Stimulated activated CD8-positive, alpha-beta memory T cell treated with anti-CD3 and anti-CD28 coated beads, Interleukin-12 subunit alpha, Interleukin-12 subunit beta, amount 100 ng/mL, for 24 hours (primary cell): ENCODE results near the gene PDLIM1.

ENCODE experiments used
- DNase-seq: peaks from one replicate; pipeline ENCODE4 v3.0.0-alpha.2; 2020; ENCODE audit errors: extremely low read depth

The PDLIM1 gene, protein sequence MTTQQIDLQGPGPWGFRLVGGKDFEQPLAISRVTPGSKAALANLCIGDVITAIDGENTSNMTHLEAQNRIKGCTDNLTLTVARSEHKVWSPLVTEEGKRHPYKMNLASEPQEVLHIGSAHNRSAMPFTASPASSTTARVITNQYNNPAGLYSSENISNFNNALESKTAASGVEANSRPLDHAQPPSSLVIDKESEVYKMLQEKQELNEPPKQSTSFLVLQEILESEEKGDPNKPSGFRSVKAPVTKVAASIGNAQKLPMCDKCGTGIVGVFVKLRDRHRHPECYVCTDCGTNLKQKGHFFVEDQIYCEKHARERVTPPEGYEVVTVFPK

DNA sequence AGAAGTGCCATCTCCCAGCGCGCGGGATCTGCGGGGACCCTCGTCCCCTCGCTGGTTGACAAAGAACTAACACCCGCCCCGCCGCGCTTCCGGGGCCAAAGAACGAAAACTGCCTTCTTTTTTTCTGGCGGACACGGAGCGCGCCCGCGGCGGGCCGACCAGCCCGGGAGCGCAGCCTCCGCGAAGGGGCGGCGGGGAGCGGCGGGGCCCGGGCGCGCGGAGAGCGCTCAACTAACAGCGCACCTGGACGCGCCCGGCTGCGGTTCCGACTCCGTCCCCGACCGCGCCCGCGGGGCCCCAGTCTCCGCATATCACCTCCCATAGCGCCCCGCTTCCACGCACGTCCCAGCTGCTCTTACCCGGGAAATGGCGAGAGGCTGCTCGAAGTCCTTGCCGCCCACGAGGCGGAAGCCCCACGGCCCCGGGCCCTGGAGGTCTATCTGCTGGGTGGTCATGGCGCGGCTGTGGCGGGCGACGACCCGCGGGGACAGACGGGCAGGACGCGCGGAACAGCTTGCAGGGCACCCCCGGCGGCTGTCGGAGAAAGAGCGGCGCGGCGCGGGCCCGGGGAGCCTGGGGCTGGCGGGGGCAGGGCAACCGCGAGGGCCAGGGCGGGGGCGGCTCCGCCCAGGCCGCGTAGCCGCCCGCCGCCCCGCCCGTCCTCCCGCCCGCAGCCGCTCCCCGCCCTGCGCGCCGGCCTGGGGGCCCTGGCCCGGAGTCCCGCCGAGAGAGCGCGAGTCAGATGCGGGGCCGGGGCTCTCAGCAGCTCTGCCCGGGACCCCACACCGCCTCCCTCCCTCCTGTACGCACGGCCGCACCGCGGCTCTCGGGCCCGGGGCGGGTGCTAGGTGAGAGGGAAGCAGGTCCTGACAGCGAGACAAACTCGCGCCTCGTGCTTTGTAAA is at the start of gene PDLIM1:
PDLIM1 (minus strand) TSS at position 543 of the 904 bp plus-strand sequence; CDS start at position 455, 88 bp downstream.
- DNase-seq = no peak

DNA sequence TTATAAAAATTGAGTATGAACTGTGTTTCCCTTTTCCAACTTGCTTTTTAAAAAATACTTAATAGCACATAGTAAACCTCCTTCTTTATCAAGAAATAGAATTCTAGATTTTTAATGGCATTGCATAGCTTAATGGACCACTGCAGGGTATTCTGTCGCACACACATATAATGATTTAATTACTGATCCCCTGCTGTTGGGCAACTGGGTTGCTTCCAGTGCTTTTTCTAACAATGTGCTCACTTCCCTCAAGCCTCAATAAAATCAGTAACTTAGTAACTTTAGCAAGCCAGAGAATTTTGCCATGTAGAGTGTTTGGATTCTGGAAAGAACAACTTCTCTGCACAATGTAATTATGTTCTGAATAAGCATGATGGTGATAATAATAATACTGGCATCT is 49.1 kb upstream of the PDLIM1 start:
- DNase-seq = no peak

DNA sequence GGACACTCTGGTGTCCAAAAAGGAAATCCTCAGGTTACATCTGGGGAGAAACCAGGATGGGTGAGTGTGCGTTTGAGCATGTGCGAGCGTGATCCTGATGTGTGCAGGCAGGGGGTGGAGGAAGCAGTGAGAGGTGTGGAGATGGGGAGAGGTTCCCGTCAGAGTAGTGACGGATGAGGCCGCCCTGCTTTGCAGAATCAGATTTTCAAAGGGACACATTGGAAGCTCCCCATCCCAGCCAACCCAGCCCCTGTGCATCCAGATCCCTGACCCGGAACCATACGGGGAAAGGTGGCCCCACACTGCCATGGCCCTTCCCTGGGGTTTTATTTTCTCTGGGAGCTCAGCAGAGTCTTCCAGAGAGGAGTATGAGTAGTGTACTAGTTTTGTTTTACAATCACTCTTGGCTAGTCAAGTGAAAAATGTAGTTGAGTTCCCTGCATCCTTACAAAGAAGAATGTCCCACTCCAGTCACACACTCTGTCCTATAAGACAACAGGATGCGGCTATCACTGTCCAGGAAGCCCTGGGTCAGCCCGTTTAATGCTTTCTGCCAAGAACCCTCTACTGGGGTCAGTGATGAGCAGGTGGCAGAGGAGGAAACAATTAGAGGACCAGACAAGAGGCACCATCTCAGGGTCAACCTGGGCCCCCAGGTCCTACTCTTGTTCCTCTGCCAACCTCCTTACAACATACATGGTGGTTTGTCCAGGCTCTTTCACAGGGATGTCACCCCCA is 46.8 kb upstream of the PDLIM1 start:
- DNase-seq = no peak

DNA sequence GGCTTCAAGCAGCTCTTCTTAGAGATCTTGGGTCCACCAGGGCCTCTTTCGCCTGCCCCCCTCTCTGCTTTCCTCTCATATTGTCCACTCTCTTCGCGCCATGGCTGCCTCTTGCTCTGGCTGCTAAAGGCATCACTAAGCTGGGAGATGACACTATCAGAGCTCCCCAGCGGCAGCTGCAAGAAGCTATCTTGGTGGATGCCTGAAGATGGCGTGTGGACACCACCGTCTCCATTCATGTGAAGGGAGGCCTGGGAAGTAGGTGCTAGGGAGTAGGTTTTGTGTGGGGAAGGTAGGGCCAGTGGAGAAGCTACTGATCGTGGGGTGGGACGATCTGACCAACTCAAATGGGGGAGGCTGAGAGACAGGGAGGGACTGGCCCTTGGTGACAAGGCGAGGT is 45.9 kb upstream of the PDLIM1 start:
- DNase-seq = no peak

DNA sequence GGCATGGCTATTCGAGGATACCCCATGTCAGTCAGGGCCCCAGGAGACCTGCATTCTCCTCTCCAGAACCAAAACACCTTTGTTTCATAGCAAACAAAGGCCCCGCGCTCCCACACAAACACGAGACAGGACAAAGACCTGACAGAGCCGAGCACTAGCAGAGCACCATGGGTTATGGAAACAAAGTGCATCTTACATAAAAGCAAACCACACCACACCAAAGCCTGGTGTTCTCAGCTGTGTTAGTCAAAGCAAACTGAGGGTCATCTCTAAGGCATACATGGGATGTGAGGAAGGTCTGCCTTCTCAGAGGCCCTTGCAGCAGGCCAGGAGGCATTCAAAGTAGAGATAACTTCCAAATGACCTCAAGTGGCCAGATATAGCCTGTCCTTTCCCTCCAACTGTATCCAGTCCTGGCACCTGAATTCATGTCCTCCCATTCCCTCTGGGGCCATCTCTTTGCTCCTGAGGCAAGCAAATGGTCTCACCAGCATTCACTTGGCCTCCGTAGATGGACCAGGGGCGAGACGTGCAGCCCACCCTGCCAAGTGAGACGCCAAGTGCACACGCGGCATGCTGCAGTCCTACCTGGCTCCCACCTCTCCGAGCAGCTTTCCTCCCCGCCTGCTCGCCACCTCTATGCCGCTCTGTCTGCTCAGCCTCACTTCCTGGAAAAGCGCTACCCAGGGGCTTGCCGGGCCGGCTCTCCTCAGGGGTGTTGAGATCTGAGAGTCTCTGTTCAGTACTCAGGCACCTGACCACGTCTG is 45.3 kb upstream of the PDLIM1 start:
- DNase-seq = no peak

DNA sequence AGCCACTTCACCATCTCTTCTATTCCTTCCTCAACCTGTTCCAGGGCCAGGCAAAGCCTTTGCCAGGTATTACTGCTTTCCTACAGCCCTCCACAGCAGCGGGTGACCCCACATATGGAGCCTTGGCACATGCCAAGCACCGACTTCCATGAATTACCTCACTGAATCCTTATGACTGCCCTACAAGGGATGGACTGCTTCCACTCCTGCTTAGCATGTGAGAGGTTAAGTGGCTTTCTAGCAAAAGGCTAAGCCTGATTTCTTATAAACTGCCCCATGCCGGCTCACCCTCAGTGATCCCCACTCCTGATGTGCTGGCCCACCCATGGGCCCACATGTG is 44.0 kb upstream of the PDLIM1 start:
- no peak for DNase-seq

DNA sequence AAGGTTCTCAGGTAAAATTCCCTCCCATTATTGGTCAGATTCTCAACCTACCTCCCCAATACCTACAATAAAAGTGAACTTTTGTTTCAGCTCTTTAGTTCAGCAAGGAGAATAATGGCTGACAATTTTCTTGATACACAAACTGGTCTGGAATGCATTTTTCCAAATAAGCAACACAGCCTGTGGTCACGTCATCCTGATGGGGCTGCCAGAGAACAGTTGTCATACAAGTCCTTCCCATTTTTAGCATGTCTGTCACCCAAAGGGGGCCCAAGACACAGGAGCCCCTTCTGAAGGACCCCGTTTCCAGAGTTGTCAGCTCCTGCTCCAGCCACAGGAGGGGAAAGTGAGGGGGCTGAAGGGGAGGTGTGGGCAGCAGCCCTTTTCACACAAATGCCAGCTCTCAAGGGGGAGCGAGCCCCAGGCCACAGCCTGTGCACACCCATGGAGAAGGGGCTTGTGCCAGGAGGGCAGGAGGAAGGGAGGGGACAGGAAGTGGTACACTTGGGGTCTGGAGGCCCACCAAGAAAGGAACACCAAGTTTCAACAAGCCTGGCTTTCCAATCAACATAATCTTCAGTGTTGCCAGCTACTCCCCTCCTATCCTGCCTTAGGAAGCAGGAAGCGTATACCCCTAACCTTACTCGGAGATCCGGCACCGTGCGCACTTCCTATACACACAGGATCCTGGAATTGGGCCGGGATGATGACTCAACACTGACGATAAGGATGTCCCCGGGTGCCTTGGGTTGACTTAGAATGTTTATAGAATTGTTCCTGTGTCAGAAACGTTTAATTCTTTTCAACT is 43.4 kb upstream of the PDLIM1 start:
- DNase-seq = no peak

DNA sequence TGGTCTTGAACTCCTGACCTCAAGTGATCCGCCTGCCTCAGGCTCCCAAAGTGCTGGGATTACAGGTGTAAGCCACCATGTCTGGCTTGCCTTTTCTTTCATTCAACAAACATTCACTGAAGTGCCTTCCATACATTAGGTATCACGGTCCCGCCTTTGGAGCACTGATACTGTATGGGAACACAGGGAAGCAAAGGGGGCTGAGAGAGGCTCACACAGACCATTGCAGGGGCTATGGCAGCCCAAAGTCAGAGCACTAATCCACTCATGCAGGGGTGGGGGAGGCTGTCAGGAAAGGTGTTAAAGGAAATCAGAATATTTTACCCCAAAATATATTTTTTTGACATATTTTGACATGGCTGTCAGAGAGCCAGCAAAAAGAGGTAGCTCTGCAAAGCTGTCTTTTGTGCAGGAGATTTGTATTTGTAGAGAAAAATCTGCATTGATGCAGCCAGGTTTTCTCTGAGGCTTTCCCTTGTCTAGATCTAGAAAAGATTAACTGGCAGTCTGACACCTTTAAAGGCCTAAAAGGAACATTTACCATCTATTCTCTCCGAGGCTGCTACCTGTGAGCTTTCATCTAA is 42.0 kb upstream of the PDLIM1 start:
- DNase-seq = no peak

DNA sequence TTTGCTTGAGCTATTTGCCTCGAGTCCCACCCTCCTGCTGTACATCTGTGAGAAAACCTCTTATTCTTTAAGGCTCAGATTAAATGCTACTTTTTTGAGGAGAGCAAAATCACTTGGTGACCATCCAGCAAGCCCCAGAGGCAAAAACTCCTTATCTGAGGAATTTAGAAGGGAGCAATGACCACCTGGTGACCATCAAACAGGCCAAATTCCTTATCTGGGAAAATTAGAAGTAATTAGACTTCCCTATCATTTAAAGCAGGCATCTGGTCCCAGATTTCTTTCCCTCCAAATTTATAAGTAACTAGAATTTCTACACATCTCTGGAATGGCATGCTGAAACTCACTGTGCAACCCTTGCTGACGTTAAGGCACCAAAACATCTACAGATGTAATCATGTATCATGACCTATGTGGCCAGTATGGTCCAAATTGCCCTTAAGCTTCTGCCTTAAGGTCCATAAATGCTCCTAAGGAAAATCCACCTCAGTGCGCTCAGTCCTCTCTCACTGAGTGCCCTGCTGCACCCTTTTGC is 40.9 kb upstream of the PDLIM1 start:
- no peak for DNase-seq

DNA sequence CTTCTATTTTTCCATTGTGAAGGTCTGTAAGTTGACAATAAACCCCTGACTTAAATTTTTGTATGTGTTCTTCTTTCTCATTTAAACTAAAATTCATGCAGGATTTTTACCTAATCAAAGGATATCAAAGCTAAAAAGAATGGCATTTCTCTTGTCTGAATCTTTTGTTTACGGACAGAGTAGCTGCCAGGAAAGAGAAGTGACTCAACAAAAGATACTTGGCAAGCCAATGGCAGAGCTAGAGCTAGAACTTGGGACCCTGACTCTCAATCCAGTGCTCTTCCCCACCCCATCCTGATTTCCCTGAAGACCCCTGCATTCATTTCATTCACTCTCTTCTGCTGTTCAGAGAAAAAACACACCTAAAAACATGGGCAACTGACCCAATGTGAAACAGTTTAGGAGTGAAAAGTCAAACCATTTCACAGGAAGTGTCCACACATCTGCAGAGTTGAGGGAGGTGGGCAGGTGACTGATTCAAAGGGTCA is 40.2 kb upstream of the PDLIM1 start:
- DNase-seq = no peak

DNA sequence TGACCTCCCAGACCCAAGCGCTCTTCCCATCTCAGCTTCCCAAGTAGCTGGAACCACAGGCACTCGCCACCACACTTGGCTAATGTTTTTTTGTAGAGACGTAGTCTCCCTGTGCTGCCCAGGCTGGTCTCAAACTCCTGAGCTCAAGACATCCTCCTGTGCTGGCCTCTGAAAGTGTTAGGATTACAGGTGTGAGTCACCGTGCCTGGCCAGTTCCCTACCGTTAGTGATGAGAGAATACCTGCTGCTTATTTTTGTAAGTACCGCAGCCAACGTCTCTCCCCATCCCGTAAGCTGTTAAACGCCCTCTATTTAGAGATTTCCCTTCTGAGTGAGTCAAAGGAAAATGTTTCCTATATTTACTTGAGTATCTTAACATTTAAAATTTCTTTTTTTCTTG is 38.5 kb upstream of the PDLIM1 start:
- DNase-seq = no peak

DNA sequence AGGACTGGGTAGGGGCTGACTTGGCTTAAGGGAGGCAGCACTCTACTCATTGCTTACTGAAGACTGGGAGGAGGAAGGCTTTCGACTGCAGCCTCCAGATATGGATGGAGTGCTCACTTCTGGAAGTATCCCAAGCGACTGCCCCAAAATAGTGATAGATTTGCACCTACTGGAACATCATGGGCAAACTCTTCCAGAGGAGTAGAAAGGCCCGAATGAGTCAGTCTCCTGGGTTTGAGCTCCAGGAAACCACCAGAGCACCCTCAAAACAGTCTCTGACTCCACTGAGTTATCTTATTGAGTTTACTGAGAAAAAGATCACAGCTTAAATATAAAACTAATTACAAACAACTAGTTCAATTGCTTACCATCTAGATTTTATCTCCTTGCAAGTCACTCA is 37.2 kb upstream of the PDLIM1 start:
- DNase-seq = no peak

DNA sequence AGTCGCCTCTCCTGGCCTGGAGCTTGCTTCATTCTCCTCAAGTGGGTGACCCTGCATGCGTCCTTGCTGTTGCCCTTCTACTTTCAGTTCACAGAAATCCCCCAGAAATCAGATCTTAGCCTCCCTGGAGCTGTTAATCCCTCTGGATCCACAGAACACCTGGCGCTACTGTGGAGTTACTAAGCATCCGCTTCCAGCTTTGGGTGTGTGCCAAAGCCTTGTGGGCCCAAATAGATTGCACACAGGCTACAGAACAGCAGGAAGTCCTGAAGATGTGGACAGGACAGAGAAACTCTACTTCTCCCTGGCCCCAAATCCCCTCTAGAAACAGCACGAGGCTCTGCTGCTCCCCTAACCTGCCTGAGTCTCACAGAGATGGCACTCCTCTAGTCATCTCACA is 36.6 kb upstream of the PDLIM1 start:
- DNase-seq = no peak

DNA sequence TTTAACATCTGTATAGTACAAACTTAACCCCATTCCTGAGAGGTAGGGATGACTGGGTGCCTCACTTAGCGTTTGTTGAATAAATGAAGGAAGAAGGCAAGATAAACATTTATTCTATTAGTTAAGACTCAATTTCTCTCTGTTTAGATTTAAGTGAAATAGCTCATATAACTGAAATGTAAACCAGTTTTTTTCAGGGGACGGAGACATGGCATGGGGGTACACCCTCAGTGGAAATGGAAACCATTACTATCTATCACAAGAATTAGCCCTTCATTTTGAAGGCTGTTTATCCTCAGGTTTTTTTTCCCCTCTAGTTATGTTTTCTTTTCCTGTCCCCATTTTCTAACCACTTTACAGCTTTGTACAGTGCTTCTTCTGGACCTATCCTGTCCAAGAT is 35.6 kb upstream of the PDLIM1 start:
- no peak for DNase-seq

DNA sequence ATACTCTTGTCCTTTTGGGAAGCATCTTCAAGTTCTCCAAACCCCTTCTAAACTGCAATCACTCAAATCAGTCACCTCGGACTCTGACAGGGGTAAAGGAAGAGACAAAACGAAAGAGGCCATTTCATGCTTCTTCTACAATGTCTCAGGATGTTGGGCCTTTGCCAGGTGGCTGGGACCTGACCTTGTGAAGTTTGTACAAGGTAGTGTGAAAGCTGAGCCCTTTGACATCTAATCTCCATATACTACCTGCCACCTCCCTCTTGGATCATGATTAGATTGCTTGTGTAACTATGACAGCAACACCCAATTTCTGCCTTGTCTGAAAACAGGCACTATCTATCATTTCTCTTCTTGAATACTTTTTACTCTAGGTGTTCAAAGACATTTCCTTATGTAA is 35.1 kb upstream of the PDLIM1 start:
- DNase-seq = no peak

DNA sequence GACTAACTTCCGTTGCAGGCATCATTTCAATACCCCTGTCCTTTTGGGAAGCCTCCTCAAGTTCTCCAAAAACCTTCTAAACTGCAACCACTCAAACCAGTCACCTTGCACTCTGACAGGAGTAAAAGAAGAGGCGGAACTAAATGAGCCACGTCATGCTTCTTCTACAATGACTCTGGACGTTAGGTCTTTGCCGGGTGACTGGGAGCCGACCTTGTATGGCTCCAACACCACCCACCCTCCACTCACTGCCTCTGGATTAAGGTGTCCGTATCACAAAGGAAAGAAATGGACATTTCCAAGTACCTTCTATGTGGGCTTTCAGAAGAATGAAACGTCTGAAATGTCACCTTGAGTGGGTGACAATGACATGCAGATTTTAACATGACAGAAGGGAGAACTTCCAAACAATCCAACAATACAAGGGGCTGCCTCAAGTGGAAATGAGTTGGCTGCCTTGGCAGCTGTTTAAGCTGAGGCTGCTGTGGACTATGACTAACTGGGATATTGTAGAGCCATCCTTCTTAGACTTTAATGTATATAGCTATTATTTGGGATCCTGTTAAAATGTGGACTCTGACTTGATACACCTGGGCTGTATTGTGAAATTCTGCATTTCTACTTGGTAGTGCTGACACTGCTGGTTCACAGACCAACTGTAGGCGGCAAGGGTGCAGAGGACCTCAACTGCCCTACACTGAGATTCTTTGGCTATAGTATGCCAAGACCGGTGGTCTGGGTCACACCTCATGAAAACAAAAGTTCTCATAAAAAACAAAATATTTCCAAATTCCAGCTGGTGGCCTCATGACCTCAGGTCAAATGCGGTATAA is 33.8 kb upstream of the PDLIM1 start:
- no peak for DNase-seq

DNA sequence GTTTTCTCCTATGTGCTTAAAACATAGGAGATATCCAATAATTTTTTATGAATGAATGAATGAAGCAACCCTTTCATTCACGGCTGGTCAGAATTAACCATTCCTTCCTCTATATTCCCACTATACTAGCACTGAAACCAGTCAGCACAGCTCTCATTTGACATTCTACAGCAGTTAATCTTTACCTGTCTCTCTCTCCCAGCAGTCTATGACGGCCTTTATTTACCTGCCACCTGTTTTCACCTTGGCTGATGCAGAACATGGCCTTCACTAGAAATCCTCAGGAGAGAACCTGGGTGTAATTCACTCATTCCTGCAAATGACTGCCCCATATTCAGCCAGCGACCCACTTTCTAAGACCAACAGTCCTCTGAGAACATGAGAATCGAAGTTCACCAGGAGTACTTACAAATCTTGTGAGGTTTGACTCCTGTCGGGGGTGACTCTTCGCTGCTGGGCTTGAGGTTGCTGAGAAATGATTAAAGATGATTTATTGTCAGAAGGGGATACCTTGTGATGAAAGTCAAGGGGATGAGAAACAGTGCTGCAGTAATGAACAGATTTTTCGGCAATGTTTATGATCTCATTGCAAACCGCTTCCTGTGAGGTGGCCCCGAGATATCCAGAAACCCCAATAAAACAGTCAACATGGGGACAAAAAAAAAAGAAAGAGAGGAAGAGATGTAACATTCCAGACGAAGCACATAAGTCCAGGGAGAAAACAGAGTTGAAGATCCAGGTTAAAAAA is 30.9 kb upstream of the PDLIM1 start:
- no peak for DNase-seq

DNA sequence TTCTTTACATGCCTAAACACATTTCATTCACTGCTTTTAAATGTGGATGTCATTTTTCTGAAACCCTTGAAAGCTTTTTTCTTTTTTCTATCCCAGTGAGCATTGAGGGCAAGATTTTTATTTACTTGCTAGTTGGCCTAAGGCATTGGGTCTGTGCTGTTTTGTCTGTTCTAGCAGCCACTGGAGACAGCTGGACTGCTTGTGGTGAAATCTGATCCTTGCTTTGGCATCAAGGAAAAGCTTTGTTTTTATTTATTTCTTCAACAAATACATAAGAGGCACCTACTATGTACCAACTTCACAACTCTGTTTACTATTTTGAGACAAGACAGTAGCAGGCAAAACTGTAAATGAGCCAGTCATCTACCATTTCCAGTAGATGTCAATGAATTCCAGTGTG is 28.4 kb upstream of the PDLIM1 start:
- no peak for DNase-seq

DNA sequence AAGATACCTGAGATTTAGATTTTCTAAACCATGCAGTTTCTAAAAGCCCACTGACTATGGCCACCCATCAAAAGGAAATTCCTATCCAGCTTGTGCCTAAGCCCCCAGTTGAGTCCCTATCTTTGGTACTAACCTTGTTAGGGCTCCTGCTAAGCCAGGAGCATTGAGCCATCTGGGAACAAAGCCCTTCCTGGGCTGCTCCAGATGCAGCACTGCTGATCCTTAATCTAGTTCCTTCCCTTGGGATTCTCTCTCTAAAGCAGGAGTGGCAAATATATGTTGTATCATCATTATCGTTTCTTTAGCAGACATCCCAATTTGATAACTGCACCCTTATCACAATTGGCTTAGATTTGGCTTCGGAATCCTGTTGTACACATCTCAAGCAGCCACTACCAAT is 24.7 kb upstream of the PDLIM1 start:
- no peak for DNase-seq
